Stimulated activated naive CD4-positive, alpha-beta T cell treated with Interleukin-2 at 50 U/mL for 16 hours (primary cell): ENCODE measurements around the gene TAS2R46.
"Not testable (repeated sequence)": the region's sequence is repeated elsewhere in the genome, so short reads cannot be mapped to it uniquely, and the experiment has no call there.

Source experiments
- DNase-seq: peaks from one replicate; lab custom pipeline; 2025; lab: John Stamatoyannopoulos, UW

The TAS2R46 gene

DNA sequence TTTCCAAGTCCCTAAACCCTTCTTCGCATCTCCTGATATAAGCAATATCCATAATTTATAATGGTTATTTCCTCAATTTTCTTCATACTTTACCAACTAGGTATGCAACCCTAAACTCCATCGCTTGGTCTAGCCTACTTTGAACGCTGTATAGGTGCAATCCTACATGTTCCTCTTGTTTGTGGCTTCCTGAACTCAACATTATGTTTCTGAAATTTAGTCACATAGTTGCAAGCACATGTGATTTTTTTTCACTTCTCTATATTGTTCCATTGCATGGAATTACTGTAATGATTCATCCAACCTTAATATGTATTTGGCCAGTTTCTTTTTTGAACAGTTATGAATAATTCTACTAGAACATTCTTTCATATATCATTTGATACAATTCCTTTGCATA, 28.1 kb downstream of the TAS2R46 start:
- DNase-seq: not testable (repeated sequence)

DNA sequence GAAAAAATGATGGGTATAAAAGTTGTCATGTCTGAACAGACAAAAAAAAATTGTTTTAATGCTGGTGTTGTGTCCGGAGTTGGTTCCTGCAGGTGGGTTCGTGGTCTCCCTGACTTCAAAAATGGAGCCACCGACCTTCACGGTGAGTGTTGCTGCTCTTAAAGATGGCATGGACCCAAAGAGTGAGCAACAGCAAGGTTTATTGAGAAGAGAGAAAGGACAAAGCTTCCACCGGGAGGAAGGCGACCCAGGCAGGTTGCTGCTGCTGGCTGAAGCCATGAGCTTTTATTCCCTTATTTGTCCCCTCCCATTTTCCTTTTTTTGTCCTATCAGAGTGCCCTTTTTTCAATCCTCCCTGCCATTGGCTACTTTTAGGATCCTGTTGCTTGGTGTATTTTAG, 30.8 kb downstream of the TAS2R46 start, which contains the start of gene TAS2R31:
Gene TAS2R31 (minus strand): TSS at position 101 of the 400 bp plus-strand sequence. CDS start 72 bp downstream, at position 29.
- DNase-seq: no peak

DNA sequence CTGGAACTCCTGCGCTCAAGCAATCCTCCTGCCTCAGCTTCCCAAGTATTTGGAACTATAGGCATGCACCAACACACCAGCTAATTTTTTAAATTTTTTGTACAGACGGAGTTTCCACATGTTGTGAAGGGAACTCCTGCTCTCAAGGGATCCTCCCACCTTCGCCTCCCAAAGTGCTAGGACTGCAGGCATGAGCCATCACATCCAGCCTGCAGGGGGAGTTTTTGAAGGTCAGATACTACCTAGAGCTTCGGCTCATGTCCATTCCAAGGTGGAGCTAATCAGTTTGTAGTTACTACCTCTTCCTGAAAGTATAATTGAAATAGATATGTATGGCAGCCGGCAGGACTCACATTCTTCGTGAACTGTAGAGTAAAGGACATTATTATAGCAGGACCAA, 36.0 kb downstream of the TAS2R46 start:
- no peak for DNase-seq

GRCh38 chr12:11023387-11023786, 38.7 kb downstream of the TAS2R46 start:
- DNase-seq: no peak

DNA sequence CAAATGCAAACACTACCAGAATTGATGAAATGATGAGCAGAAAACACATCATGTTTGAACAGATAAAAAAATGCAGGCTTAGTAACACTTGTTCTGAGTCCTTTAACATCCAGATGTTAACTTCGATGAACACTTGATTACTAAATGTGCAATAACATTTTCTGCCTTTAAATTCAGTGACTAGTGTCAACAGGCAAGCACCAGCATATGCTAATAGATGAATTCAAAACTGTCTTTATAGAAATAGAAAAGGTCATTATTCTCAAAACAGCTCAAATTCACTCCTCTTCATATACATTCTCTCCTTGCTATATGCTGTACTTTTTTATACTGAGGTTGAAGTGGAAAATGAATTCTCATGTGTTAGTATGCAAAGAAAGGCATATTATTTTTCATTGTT, 39.6 kb downstream of the TAS2R46 start, which contains the start of gene TAS2R19:
Gene TAS2R19 (minus strand): TSS at position 101 of the 400 bp plus-strand sequence. CDS start 49 bp downstream, at position 52.
- no peak for DNase-seq

- no peak for DNase-seq
Observed at GRCh38 chr12:11016937-11017336, 45.2 kb downstream of the TAS2R46 start.

DNA sequence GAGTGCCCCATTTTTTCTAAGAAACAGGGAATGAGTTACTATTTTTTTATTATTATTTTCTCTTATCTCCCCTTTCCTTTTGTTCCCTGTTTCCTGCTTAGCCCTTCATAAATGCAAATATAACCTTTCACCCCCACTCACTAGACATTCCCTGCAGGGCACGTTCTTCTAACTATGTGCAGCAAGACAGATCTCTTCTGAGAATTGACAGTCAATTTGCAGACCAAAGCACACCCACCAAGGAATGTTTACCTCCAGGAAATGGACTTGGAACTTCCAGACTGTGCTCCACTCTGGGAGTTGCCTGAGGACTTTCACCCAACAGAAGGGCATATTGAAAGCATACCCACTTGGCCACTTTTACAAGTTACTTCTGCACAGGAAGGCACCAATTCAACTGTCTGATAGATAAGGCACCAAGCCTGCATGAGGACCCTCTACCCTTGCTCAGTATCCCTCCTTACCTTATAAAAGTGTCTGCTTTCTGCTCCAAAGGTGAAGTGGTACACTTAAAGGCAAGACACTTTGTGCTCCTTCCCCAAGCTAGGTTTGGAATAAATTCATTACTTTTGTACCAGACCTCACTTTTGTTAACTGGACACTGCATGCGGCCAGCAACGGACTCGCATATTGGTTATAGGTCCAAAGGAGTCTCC, 46.2 kb downstream of the TAS2R46 start:
- no peak for DNase-seq

DNA sequence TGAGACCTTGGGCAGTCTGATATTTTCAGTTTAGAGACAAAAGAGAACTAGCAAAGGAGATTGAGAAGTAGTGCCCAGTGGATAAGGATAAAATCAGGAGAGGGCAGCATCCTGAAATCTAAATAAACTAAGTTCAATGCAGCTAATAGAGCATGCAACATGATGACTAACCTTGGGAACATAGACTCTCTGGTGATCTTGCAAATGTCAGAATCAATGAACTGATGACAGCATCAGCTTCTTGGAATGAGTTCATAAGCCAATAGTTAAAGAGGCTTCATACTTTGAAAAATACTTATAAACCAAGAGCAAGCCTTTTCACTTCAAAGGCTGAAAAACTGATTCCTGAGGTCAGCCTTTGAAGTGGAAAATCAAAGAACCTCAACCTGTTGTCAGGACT, 47.9 kb downstream of the TAS2R46 start:
- no peak for DNase-seq
